Uterus (tissue), 2 donors: ENCODE data around the gene HOXC6.

Source experiments
- CTCF ChIP-seq, 4 experiments: fragments of 200-600 bp in 2 of 4; fragments of 450-650 bp in 2 of 4; sonication (generic) in 2 of 4; IDR thresholded peaks; one replicate each; pipeline ENCODE4 v1.5.1; 2016 to 2019; ENCODE audit warnings: antibody characterized with exemption in 4 of 4, mild to moderate bottlenecking in 2 of 4, moderate library complexity in 1 of 4
- POLR2A ChIP-seq, 2 donors: fragments of 450-650 bp; IDR thresholded peaks; one replicate each; pipeline ENCODE4 v1.6.1; 2016; ENCODE audit warnings: antibody characterized with exemption in 2 of 2, mild to moderate bottlenecking in 1 of 2, moderate library complexity in 1 of 2

DNA sequence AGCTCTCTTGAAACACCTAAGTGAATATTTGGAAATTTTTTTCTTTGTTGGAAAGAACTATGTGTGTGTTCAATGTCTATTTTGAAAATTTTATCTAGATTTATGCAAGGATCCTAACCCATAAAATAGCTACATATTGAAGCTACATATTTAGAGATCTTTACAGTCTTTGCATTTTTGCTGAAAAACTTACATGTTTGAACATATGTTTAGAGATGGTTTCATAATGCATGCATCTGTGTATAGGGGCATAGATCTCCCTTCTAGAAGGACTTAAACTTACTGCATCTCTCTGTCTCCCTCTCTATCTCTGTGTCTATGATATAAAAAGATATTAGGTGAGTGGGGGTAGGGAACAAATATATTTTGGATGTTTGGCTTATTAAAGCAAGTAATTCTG lies 17.2 kb downstream of the HOXC6 start:
- no peak for TF ChIP-seq CTCF (IDR thresholded peaks at IDR 0.05)
- TF ChIP-seq POLR2A (IDR thresholded peaks at IDR 0.05): no peak
